PC-9 (cell line): ENCODE results near the gene SCART1. TPM values are rescaled to one million over a fixed set of nuclear protein-coding genes. Genes with fewer than 3 reads are reported as not detected.

Source experiments
- BruUV-seq: library from RNA; stranded (reverse); fragments of 400-500 nt; replicated peaks from 2 replicates; lab custom pipeline; 2021; lab: Mats Ljungman, UMichigan
- CTCF ChIA-PET: fragments of 300-600 bp; sonication (Branson Sonifier 250); formaldehyde crosslinking; loops from one replicate; lab custom pipeline; 2022; ENCODE audit warnings: antibody characterized with exemption; lab: Charles Lee
- POLR2A ChIA-PET: fragments of 300-600 bp; sonication (Branson Sonifier 250); formaldehyde crosslinking; loops from one replicate; lab custom pipeline; 2022; ENCODE audit warnings: antibody characterized with exemption; ENCODE audit not compliant: unreplicated experiment; lab: Charles Lee
- DNase-seq, 2 experiments: peaks; one replicate each; pipeline versions ENCODE4 v3.0.0 to v3.0.0-alpha.2; 2015 to 2022; ENCODE audit warnings: mixed read lengths in 1 of 2
- H2AFZ ChIP-seq: fragments of 200-600 bp; sonication (generic); 2 replicates; pipeline ENCODE4 v1.8.1; 2017; ENCODE audit warnings: antibody characterized with exemption
- H3F3A ChIP-seq: fragments of 200-600 bp; sonication (generic); 2 replicates; pipeline ENCODE4 v1.8.1; 2017; ENCODE audit warnings: antibody characterized with exemption, mild to moderate bottlenecking, low read depth; ENCODE audit not compliant: insufficient read depth
- H3K27ac ChIP-seq: fragments of 200-600 bp; sonication (generic); 2 replicates; pipeline ENCODE4 v1.6.1; 2016; ENCODE audit warnings: mixed run types
- H3K27me3 ChIP-seq: fragments of 200-600 bp; sonication (generic); 2 replicates; pipeline ENCODE4 v1.6.1; 2016; ENCODE audit warnings: low read depth, mixed run types; ENCODE audit not compliant: insufficient read depth
- H3K36me3 ChIP-seq: fragments of 200-600 bp; sonication (generic); 2 replicates; pipeline ENCODE4 v1.6.1; 2016; ENCODE audit warnings: low read depth, mixed run types
- H3K4me1 ChIP-seq: fragments of 200-600 bp; sonication (generic); replicated peaks from 2 replicates; pipeline ENCODE4 v1.6.1; 2016; ENCODE audit warnings: mixed run types; ENCODE audit not compliant: insufficient read depth
- H3K4me2 ChIP-seq: fragments of 200-600 bp; sonication (generic); 2 replicates; pipeline ENCODE4 v1.6.1; 2017; ENCODE audit warnings: mixed run types
- H3K4me3 ChIP-seq: fragments of 200-600 bp; sonication (generic); 2 replicates; pipeline ENCODE4 v1.6.1; 2016; ENCODE audit warnings: mixed run types
- H3K79me2 ChIP-seq: fragments of 200-600 bp; sonication (generic); 2 replicates; pipeline ENCODE4 v1.6.1; 2017; ENCODE audit warnings: low read depth, mixed run types
- H3K9me2 ChIP-seq: fragments of 200-600 bp; sonication (generic); 2 replicates; pipeline ENCODE4 v1.8.1; 2017; ENCODE audit warnings: mild to moderate bottlenecking; ENCODE audit not compliant: insufficient read depth
- H3K9me3 ChIP-seq: fragments of 200-600 bp; sonication (generic); 2 replicates; pipeline ENCODE4 v1.8.1; 2016; ENCODE audit warnings: low read depth; ENCODE audit not compliant: insufficient read depth
- H4K20me1 ChIP-seq: fragments of 200-600 bp; sonication (generic); 2 replicates; pipeline ENCODE4 v1.8.1; 2017; ENCODE audit not compliant: insufficient read depth
- EZH2 ChIP-seq: fragments of 200-600 bp; sonication (generic); IDR thresholded peaks from 2 replicates; pipeline ENCODE4 v1.8.0; 2017; ENCODE audit warnings: antibody characterized with exemption, low read depth
- intact Hi-C: fragments of 100-400 bp; cut with micrococcal nuclease; formaldehyde crosslinking; loops from one replicate; pipeline ENCODE4 v1.10.0; 2022; ENCODE audit not compliant: unreplicated experiment
- total RNA-seq: library from RNA; stranded (reverse); gene quantifications from 2 replicates; pipeline ENCODE4 v1.2.3, GENCODE V29; 2021
- TF ChIP-seq, protein P1 (sequence below): fragments of 200-600 bp; sonication (generic); conservative IDR thresholded peaks from 2 replicates; pipeline ENCODE4 v1.6.1; 2017; ENCODE audit warnings: mixed run types, antibody characterized with exemption, mild to moderate bottlenecking, moderate library complexity

SCART1 gene
- total RNA-seq, 1 experiment from 2014 or later = 1.0 TPM

DNA sequence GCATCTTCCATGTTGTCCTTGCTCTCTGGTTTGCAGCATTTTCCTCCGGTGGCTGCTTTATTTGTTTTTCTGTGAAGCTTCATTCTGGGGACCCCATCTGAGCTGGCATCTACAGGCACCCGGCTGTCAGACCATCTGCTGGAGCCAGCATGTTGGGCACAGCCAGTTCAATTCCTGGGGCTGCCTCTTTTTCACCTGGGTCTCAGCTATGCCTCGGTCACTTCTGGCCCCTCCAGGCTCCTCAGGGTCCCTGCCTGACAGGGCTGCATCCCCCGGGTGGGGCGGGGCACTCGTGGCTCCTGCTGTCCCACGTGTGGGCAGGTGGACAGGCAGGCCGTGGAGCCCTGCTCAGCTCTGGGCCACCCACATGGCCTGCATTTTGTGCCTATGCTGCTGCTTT is 8.1 kb downstream of the SCART1 start:
- no peak for DNase-seq
- Histone ChIP-seq H3K27me3 (no peaks in the 10 kb centered on the region), H3K4me2 (no peak overlapping the region), H3K4me1 (no peaks in the 10 kb centered on the region), H3K36me3 (no peaks in the 10 kb centered on the region), H3K27ac (no peak overlapping the region), H2AFZ (no peak overlapping the region), H3K9me3 (no peaks in the 10 kb centered on the region), H3F3A (no peaks in the 10 kb centered on the region), H3K4me3 (no peak overlapping the region), H4K20me1 (no peaks in the 10 kb centered on the region), H3K79me2 (no peaks in the 10 kb centered on the region), H3K9me2 (no peaks in the 10 kb centered on the region)
- no TSS peak for BruUV-seq
- POLR2A ChIA-PET = no interaction called here
- TF ChIP-seq EZH2 = no peak
- TF ChIP-seq, protein P1, sequence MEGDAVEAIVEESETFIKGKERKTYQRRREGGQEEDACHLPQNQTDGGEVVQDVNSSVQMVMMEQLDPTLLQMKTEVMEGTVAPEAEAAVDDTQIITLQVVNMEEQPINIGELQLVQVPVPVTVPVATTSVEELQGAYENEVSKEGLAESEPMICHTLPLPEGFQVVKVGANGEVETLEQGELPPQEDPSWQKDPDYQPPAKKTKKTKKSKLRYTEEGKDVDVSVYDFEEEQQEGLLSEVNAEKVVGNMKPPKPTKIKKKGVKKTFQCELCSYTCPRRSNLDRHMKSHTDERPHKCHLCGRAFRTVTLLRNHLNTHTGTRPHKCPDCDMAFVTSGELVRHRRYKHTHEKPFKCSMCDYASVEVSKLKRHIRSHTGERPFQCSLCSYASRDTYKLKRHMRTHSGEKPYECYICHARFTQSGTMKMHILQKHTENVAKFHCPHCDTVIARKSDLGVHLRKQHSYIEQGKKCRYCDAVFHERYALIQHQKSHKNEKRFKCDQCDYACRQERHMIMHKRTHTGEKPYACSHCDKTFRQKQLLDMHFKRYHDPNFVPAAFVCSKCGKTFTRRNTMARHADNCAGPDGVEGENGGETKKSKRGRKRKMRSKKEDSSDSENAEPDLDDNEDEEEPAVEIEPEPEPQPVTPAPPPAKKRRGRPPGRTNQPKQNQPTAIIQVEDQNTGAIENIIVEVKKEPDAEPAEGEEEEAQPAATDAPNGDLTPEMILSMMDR = no peak
- intact Hi-C loops = no loop called here
- CTCF ChIA-PET = no interaction called here

DNA sequence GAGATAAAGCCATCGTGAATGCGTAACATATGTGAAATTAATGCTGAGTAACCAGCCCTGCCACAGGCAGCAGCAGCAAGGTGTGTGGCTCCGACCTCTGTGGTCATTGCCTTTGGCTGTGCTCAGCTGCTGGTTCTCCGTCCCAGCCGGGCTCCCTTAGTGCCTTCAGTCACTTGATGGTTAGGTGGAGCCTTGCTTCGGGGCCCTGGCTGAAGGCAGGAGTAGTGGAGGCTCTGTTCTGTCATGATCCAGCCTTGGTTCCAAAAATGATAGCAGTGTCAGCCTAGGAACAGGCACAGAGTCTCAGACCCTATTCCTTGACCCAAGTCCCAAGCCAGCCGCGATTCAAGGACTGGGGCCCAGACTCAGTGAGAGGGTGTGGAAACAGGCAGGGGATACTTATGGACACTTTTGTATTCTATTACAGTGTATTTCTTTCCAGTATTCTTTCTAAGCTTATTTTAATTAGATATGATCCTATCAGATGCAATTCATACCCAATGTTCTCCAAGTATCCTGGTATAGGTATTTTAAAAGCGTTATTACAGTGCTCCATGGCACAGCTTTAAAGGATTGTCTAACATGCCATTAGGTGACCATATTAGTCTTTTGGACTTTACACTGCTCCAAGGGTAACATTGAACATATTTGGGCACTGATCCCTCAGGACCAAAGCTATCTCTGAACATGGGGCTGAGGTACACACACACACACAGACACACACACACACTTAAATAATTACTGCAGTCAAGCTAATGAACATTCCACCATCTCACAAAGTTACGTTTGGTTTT is 9.0 kb downstream of the SCART1 start:
- H3K36me3 ChIP-seq = no peaks in the 10 kb centered on the region
- no peaks in the 10 kb centered on the region for H3K9me3 ChIP-seq
- no peaks in the 10 kb centered on the region for H3K9me2 ChIP-seq
- no peak for DNase-seq
- H4K20me1 ChIP-seq = no peaks in the 10 kb centered on the region
- BruUV-seq = no TSS peak
- H3K27me3 ChIP-seq = no peaks in the 10 kb centered on the region
- no peak overlapping the region for H3K4me3 ChIP-seq
- no peaks in the 10 kb centered on the region for H3K79me2 ChIP-seq
- intact Hi-C loops = no loop called here
- TF ChIP-seq, protein P1 = no peak
- TF ChIP-seq EZH2 = no peak
- no peak overlapping the region for H3K27ac ChIP-seq
- no peak overlapping the region for H3K4me2 ChIP-seq
- no peak overlapping the region for H2AFZ ChIP-seq
- H3F3A ChIP-seq = no peaks in the 10 kb centered on the region
- POLR2A ChIA-PET = no interaction called here
- CTCF ChIA-PET = no interaction called here
- H3K4me1 ChIP-seq = no peaks in the 10 kb centered on the region

DNA sequence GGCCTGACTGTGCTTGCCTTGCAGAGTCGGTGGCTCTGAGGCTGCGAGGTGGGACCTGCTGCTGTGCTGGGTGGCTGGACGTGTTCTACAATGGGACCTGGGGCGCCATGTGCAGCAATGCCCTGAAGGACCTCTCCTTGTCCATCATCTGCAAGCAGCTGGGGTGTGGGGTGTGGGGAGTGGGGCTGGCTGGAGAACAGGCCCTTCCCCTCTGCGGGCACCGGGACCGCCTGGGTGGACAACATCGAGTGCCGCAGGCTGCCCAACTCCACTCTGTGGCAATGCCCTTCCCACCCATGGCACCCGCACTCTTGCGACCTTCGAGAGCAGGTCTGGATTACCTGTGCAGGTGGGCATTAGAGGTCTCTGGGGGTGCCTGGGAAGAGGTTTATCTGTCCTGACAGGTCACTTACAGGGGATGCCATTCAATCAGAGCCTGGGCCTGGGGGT is 10.9 kb downstream of the SCART1 start:
- Histone ChIP-seq H3K9me2 (no peaks in the 10 kb centered on the region), H3K27me3 (no peaks in the 10 kb centered on the region), H3K4me1 (no peaks in the 10 kb centered on the region), H3K4me3 (no peak overlapping the region), H4K20me1 (no peaks in the 10 kb centered on the region), H3K4me2 (no peak overlapping the region), H3K27ac (no peak overlapping the region), H3F3A (no peaks in the 10 kb centered on the region), H3K79me2 (no peaks in the 10 kb centered on the region), H3K9me3 (no peaks in the 10 kb centered on the region), H2AFZ (no peak overlapping the region), H3K36me3 (no peaks in the 10 kb centered on the region)
- BruUV-seq = no TSS peak
- ChIA-PET CTCF (no interaction called here), POLR2A (no interaction called here)
- no peak for DNase-seq
- TF ChIP-seq, protein P1 = no peak
- no peak for TF ChIP-seq EZH2
- intact Hi-C loops = no loop called here
